Epithelial cell of proximal tubule (primary cell): ENCODE measurements around the gene NAV1. TPM values are rescaled to one million over a fixed set of nuclear protein-coding genes. Genes with fewer than 3 reads are reported as not detected.

Experiments
- DNase-seq: peaks from one replicate; pipeline ENCODE4 v3.0.0-alpha.2; 2011; ENCODE audit warnings: low read depth
- H3K4me3 ChIP-seq: 2 replicates; pipeline ENCODE4 v1.5.1; 2011; ENCODE audit warnings: low read depth, mild to moderate bottlenecking, low read length
- CTCF ChIP-seq: conservative IDR thresholded peaks from 2 replicates; pipeline ENCODE4 v1.5.1; 2012; ENCODE audit warnings: low read depth, mild to moderate bottlenecking, low read length
- total RNA-seq: library from RNA; depleted of rRNA; stranded (reverse); fragments of >200 nt; gene quantifications from 2 replicates; pipeline ENCODE4 v1.2.3, GENCODE V29; 2015

The NAV1 gene
- total RNA-seq, 1 donor from 2014 or later = 24.3 TPM

GRCh38 chr1:201562257-201562656, 23.3 kb downstream of the NAV1 start:
- TF ChIP-seq CTCF = no peak
- no peak overlapping the region for H3K4me3 ChIP-seq
- DNase-seq = no peak

- DNase-seq = no peak
- H3K4me3 ChIP-seq = no peak overlapping the region
- no peak for TF ChIP-seq CTCF
Measured at GRCh38 chr1:201562659-201563405, 23.9 kb downstream of the NAV1 start.

- TF ChIP-seq CTCF = no peak
- no peak overlapping the region for H3K4me3 ChIP-seq
- DNase-seq = no peak
Measured at GRCh38 chr1:201563406-201563780, 24.5 kb downstream of the NAV1 start.

GRCh38 chr1:201563941-201564340, 25.0 kb downstream of the NAV1 start:
- TF ChIP-seq CTCF = no peak
- no peak overlapping the region for H3K4me3 ChIP-seq
- DNase-seq = no peak

- H3K4me3 ChIP-seq = no peak overlapping the region
- no peak for DNase-seq
- no peak for TF ChIP-seq CTCF
Measured at GRCh38 chr1:201565024-201565730, 26.2 kb downstream of the NAV1 start.

GRCh38 chr1:201565771-201566528, 27.0 kb downstream of the NAV1 start:
- no peak for DNase-seq
- H3K4me3 ChIP-seq = no peak overlapping the region
- no peak for TF ChIP-seq CTCF
